Measurements from ENCODE around the gene SS18L1. TPM values are rescaled to one million over a fixed set of nuclear protein-coding genes. Genes with fewer than 3 reads are reported as not detected.

Gene SS18L1
- total RNA-seq, 1 experiment from 2014 or later = 17.9 TPM

DNA sequence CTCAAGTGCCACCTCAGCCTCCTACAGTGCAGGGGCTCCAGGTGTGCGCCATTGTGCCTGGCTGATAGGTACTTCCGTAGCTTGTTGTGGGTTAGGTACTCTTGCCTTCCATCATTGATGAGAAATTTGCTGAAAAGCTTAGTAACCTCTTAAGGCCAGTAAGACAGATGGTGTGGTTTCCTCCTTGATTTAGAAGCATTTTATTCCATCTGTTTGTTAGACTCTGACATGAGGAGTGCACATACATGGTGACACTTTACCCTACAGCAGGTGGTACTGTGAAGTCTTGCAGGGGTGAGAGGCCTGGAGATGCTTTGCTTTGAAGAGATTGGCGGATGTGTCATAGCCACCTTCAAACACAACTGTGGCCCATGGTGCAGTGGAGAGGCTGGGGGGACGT is 24.5 kb downstream of the SS18L1 start:
- CTCF ChIA-PET = no interaction called here
- H3K4me3 ChIP-seq (ENCODE audit: low read length) = no peak overlapping the region
- DNase-seq = no peak
- H4K20me1 ChIP-seq (ENCODE audit: low read length) = no peaks in the 10 kb centered on the region
- no peak overlapping the region for H2AFZ ChIP-seq (ENCODE audit: low read length)
- intact Hi-C loops (cut with micrococcal nuclease) = no loop called here
- H3F3A ChIP-seq (ENCODE audit: low read length, unreplicated experiment) = no peaks in the 10 kb centered on the region
- H3K36me3 ChIP-seq (ENCODE audit: low read depth, low read length) = peaks cover 20% of the 10 kb centered on the region
- no TSS peak for BruUV-seq (replicated peaks)
- no peaks in the 10 kb centered on the region for H3K9me3 ChIP-seq (ENCODE audit: low read length)
- no peak overlapping the region for H3K4me2 ChIP-seq (ENCODE audit: low read length)
- POLR2A ChIA-PET (ENCODE audit: unreplicated experiment) = no interaction called here
- H3K9me2 ChIP-seq (replicated peaks; ENCODE audit: low read length) = no peaks in the 10 kb centered on the region
- ATAC-seq = no peak
- H3K79me2 ChIP-seq (ENCODE audit: low read length) = no peaks in the 10 kb centered on the region
- TF ChIP-seq EZH2phosphoT487 (IDR thresholded peaks at IDR 0.05; ENCODE audit: borderline replicate concordance, low read length) (no peak), EZH2 (IDR thresholded peaks at IDR 0.05; ENCODE audit: low read length, unreplicated experiment) (no peak), CTCF (conservative IDR thresholded peaks at IDR 0.05; ENCODE audit: low read depth, low read length) (no peak)
- no peak overlapping the region for H3K9ac ChIP-seq (ENCODE audit: low read length)
- no peak overlapping the region for H3K27ac ChIP-seq (ENCODE audit: low read length)
- H3K4me1 ChIP-seq (ENCODE audit: insufficient read depth, low read length) = no peaks in the 10 kb centered on the region
- no peaks in the 10 kb centered on the region for H3K27me3 ChIP-seq (ENCODE audit: low read length)

DNA sequence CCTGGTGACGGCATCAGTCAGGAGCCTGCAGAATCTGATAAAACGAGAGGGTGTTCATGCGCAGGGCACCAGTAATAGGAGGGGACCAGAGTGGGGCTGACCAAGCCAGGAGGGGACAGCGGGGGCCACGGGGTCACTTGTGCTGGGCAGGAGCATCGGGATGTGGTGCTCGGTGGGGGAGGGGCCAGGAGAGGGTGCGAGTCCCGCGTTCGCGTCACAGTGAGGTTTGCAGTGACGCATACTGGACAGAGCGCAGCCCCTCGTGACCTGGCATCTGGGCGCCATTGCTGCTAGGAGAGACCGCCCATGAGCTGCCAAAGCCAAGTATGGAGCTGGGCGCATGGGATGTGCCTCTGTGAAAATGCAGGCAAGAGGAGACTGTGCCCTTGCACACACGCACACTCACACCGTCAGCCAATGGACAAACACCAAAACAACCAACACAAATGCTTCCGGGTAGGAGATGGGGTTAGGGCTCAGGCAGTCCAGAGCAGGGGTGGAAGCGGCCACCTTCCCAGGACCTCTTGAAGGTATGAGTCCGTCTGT is 25.4 kb downstream of the SS18L1 start:
- Histone ChIP-seq H3K9ac (ENCODE audit: low read length) (no peak overlapping the region), H3K9me3 (ENCODE audit: low read length) (no peaks in the 10 kb centered on the region), H3F3A (ENCODE audit: low read length, unreplicated experiment) (no peaks in the 10 kb centered on the region), H3K36me3 (ENCODE audit: low read depth, low read length) (peaks cover 20% of the 10 kb centered on the region), H3K9me2 (replicated peaks; ENCODE audit: low read length) (no peaks in the 10 kb centered on the region), H3K4me3 (ENCODE audit: low read length) (no peak overlapping the region), H4K20me1 (ENCODE audit: low read length) (no peaks in the 10 kb centered on the region), H3K79me2 (ENCODE audit: low read length) (no peaks in the 10 kb centered on the region), H2AFZ (ENCODE audit: low read length) (no peak overlapping the region), H3K4me2 (ENCODE audit: low read length) (no peak overlapping the region), H3K27ac (ENCODE audit: low read length) (no peak overlapping the region), H3K4me1 (ENCODE audit: insufficient read depth, low read length) (no peaks in the 10 kb centered on the region), H3K27me3 (ENCODE audit: low read length) (no peaks in the 10 kb centered on the region)
- ATAC-seq (no peak), DNase-seq (no peak)
- CTCF ChIA-PET = no interaction called here
- intact Hi-C loops (cut with micrococcal nuclease) = no loop called here
- no peak for TF ChIP-seq EZH2phosphoT487 (IDR thresholded peaks at IDR 0.05; ENCODE audit: borderline replicate concordance, low read length)
- POLR2A ChIA-PET (ENCODE audit: unreplicated experiment) = no interaction called here
- BruUV-seq (replicated peaks) = no TSS peak

- POLR2A ChIA-PET (ENCODE audit: unreplicated experiment) = no interaction called here
- no peaks in the 10 kb centered on the region for H3K27me3 ChIP-seq (ENCODE audit: low read length)
- H2AFZ ChIP-seq (ENCODE audit: low read length) = no peak overlapping the region
- H3K9me2 ChIP-seq (replicated peaks; ENCODE audit: low read length) = no peaks in the 10 kb centered on the region
- intact Hi-C loops (cut with micrococcal nuclease) = no loop called here
- no TSS peak for BruUV-seq (replicated peaks)
- H3K9ac ChIP-seq (ENCODE audit: low read length) = no peak overlapping the region
- no peaks in the 10 kb centered on the region for H4K20me1 ChIP-seq (ENCODE audit: low read length)
- H3K9me3 ChIP-seq (ENCODE audit: low read length) = no peaks in the 10 kb centered on the region
- H3K4me2 ChIP-seq (ENCODE audit: low read length) = no peak overlapping the region
- no peak overlapping the region for H3K27ac ChIP-seq (ENCODE audit: low read length)
- TF ChIP-seq EZH2 (IDR thresholded peaks at IDR 0.05; ENCODE audit: low read length, unreplicated experiment) (no peak), EZH2phosphoT487 (IDR thresholded peaks at IDR 0.05; ENCODE audit: borderline replicate concordance, low read length) (no peak), CTCF (conservative IDR thresholded peaks at IDR 0.05; ENCODE audit: low read depth, low read length) (no peak)
- H3K79me2 ChIP-seq (ENCODE audit: low read length) = no peaks in the 10 kb centered on the region
- CTCF ChIA-PET = no interaction called here
- no peak for DNase-seq
- peaks cover 9% of the 10 kb centered on the region for H3K36me3 ChIP-seq (ENCODE audit: low read depth, low read length)
- H3F3A ChIP-seq (ENCODE audit: low read length, unreplicated experiment) = no peaks in the 10 kb centered on the region
- no peak for ATAC-seq
- no peaks in the 10 kb centered on the region for H3K4me1 ChIP-seq (ENCODE audit: insufficient read depth, low read length)
- H3K4me3 ChIP-seq (ENCODE audit: low read length) = no peak overlapping the region
Observed at GRCh38 chr20:62170536-62170935, 27.0 kb downstream of the SS18L1 start.
